ENCODE results near the gene PTTG2. TPM values are rescaled to one million over a fixed set of nuclear protein-coding genes. Genes with fewer than 3 reads are reported as not detected.
"Not testable (repeated sequence)": the region's sequence is repeated elsewhere in the genome, so short reads cannot be mapped to it uniquely, and the experiment has no call there.

Gene PTTG2
- total RNA-seq (2014; rRNA removed; shearing (Covaris generic); ENCODE audit: low replicate concordance), result not detected in 2 replicates

- no peaks in the 10 kb centered on the region for H3K36me3 ChIP-seq
- H3K9me3 ChIP-seq, result no peaks in the 10 kb centered on the region
- no peak for DNase-seq
- H3K27me3 ChIP-seq, result no peaks in the 10 kb centered on the region
- H3K4me3 ChIP-seq, result no peak within 1 kb of the TSS
Measured at GRCh38 chr4:37960098-37960497, at the start of gene PTTG2. TSS of gene PTTG2 (plus strand) at chr4:37960398. CDS start at chr4:37960435, 37 bp downstream.

- H3K36me3 ChIP-seq, result no peaks in the 10 kb centered on the region
- DNase-seq, result no peak
- H3K4me3 ChIP-seq, result no peak overlapping the region
- H3K27me3 ChIP-seq, result no peaks in the 10 kb centered on the region
- H3K9me3 ChIP-seq, result no peaks in the 10 kb centered on the region
Measured at GRCh38 chr4:37914539-37914938, 45.7 kb upstream of the PTTG2 start.

DNA sequence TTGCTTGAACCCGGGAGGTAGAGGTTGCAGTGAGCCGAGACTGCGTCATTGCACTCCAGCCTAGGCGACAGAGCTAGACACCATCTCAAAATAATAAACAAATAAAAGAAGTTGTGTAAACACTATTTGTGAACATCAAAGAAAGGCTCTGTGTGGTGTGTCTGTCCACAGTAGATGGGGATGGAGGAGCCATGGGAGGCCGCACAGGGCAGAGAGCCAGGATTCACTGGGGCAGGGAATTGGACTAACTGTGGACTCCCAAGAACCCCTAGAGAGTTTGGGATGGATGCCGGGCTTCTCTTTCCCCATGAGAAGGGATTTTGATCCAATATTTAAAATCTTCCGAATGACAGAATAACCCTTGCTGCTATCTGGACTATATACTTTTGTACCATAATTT, 42.8 kb upstream of the PTTG2 start:
- H3K4me3 ChIP-seq, result no peak overlapping the region
- H3K27me3 ChIP-seq, result no peaks in the 10 kb centered on the region
- H3K9me3 ChIP-seq, result no peaks in the 10 kb centered on the region
- no peaks in the 10 kb centered on the region for H3K36me3 ChIP-seq
- no peak for DNase-seq

- no peaks in the 10 kb centered on the region for H3K27me3 ChIP-seq
- H3K9me3 ChIP-seq, result no peaks in the 10 kb centered on the region
- H3K4me3 ChIP-seq, result no peak overlapping the region
- no peak for DNase-seq
- H3K36me3 ChIP-seq, result no peaks in the 10 kb centered on the region
Measured at GRCh38 chr4:37918653-37919052, 41.5 kb upstream of the PTTG2 start.

DNA sequence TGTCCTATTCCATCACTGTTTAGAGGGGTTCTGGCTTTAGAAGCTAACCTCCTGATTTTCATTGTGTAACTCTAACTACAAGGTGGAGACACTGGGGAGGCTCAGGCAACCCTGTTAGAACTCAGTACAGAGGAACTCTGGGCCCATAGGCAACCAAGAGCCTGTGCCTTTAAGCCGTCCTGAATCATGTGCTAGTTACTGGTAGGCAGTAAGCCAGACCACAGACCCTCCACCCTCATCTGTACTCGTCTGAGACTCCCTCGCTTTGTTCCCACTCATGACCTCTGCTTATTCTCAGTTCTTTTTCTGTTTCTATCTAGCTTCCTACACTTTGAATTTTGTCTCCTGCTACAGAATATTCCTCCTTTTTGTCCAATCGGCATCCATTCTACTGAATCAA, 37.9 kb upstream of the PTTG2 start:
- no peak overlapping the region for H3K4me3 ChIP-seq

DNA sequence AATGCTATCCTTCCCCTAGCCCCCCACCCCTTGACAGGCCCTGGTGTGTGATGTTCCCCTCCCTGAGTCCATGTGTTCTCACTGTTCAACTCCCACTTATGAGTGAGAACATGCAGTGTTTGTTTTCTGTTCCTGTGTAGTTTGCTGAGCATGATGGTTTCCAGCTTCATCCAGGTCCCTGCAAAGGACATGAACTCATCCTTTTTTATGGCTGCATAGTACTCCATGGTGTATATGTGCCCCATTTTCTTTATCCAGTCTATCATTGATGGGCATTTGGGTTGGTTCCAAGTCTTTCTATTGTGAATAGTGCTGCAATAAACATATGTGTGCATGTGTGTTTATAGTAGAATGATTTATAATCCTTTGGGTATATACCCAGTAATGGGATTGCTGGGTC, 37.1 kb upstream of the PTTG2 start:
- not testable (repeated sequence) for H3K36me3 ChIP-seq, H3K27me3 ChIP-seq, H3K9me3 ChIP-seq, H3K4me3 ChIP-seq, DNase-seq

More for the DNA sequence above, 37.9 kb upstream of the PTTG2 start:
- no peak for DNase-seq
- H3K27me3 ChIP-seq, result no peaks in the 10 kb centered on the region
- H3K36me3 ChIP-seq, result no peaks in the 10 kb centered on the region
- no peaks in the 10 kb centered on the region for H3K9me3 ChIP-seq

DNA sequence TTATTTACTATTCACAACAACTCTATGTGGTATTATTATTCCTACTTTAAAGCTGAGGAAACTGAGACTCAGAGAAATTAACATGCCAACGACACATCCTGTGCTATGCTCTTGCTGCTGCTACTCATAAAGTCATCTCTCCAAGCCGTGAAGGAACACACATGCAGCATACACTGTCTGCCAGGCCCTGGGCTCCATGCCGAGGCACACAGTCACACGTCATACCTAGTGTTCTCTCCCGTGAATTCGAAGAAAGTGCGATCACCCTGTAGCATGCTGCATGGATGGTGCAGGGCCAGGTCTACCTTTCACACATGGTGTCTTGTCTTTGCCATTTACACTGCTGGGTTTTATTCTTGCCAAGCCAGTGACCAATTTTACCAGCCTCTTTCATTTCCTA, 35.3 kb upstream of the PTTG2 start:
- Histone ChIP-seq H3K9me3 (no peaks in the 10 kb centered on the region), H3K27me3 (no peaks in the 10 kb centered on the region), H3K4me3 (no peak overlapping the region), H3K36me3 (no peaks in the 10 kb centered on the region)
- no peak for DNase-seq

- Histone ChIP-seq H3K9me3 (no peaks in the 10 kb centered on the region), H3K4me3 (no peak overlapping the region), H3K27me3 (no peaks in the 10 kb centered on the region), H3K36me3 (no peaks in the 10 kb centered on the region)
- DNase-seq, result no peak
Measured at GRCh38 chr4:37927434-37927833, 32.8 kb upstream of the PTTG2 start.

DNA sequence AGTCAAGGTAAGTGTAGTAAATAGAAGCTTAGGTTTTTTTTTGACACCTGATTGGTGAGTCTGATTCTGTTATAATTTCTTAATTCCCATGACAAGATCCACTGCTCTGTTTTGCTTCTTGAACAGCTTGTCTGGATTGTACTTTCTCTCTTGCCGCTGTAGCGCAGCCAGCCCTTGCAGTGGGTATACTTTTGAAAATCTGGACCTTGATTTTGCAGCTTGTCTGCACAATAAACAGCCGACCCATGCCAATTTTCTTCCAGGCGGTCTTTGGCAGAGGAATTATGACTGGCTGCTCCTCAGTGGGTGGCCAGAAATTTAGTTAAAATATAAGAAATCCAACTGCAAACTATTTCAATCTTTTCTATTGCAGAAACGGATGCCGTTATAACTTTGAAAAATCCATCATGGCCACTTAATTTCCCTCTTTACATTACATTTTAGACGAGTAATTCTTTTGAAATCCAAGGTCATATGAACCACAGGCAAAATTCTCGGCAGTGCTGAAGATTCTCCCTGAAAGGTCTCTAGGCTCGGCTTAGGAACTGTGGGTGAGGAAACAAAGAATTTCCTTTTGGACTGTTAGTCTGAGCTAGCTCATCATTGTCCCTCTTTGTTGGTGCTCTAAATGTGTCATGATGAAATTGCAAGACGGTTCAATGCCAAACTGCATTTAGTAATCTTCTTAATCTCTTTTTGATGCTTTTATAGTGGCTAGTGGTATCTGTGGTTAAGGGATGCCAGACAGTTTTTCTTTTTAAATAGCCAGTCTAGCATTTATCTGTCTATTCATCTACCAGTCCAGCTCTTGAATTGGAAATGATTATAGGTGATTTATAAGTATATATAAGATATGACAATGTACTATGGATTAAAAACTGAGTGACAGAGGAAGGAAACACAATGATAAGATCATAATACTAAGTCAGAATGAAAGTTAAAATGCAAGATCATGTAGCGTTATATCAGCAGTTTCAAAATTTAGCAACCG, 31.5 kb upstream of the PTTG2 start:
- peak; percentile 28 for DNase-seq
- H3K27me3 ChIP-seq, result no peaks in the 10 kb centered on the region
- H3K4me3 ChIP-seq, result no peak overlapping the region

DNA sequence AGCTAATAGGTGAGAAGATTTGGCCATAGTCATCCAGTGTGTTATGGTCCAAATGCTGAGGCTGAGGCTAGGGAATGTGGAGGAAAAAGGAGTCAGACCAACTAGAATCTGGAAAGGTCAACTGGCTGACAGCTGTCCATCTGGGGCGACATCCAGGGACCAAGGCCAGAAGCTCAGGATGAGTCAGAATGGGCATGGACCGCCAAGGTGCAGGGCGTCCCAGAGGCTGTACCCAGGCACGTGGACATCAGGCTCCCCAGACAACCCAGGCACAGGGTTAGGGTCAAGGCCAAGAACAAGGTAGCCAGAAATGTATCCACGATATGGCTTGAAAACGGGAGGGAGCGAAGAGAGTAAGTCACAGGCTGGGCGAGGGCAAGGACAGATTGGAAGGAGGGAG, 26.1 kb upstream of the PTTG2 start:
- no peak overlapping the region for H3K4me3 ChIP-seq
- no peak for DNase-seq
- H3K9me3 ChIP-seq, result no peaks in the 10 kb centered on the region
- H3K36me3 ChIP-seq, result no peaks in the 10 kb centered on the region
- H3K27me3 ChIP-seq, result no peaks in the 10 kb centered on the region

More for the DNA sequence above, 31.5 kb upstream of the PTTG2 start:
- Histone ChIP-seq H3K36me3 (no peaks in the 10 kb centered on the region), H3K9me3 (no peaks in the 10 kb centered on the region)

DNA sequence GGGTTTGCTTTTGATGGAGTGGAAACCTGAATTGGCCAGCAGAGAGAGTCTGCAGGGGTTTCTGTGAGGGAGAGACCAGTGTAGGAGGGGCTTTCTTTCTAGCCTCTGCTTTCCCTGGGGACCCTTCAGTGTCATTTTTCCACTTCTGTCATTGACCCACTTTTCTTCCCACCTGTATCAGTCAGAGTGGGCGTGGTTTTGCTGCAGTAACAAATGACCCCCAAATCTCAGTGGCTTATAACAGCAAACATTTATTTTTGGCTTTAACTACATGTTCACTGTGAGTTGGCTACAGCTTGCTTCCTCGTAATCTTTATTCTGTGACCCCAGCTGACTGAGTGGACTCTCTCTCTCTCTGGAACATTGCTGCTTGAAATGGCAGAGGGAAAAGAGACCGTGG, 25.6 kb upstream of the PTTG2 start:
- no peaks in the 10 kb centered on the region for H3K36me3 ChIP-seq
- H3K9me3 ChIP-seq, result no peaks in the 10 kb centered on the region
- no peaks in the 10 kb centered on the region for H3K27me3 ChIP-seq
- no peak overlapping the region for H3K4me3 ChIP-seq
- DNase-seq, result no peak

GRCh38 chr4:37935026-37935425, 25.2 kb upstream of the PTTG2 start:
- no peaks in the 10 kb centered on the region for H3K9me3 ChIP-seq
- DNase-seq, result no peak
- no peak overlapping the region for H3K4me3 ChIP-seq
- H3K27me3 ChIP-seq, result no peaks in the 10 kb centered on the region
- no peaks in the 10 kb centered on the region for H3K36me3 ChIP-seq

- no peak for DNase-seq
- Histone ChIP-seq H3K4me3 (no peak overlapping the region), H3K36me3 (no peaks in the 10 kb centered on the region), H3K27me3 (no peaks in the 10 kb centered on the region), H3K9me3 (no peaks in the 10 kb centered on the region)
Measured at GRCh38 chr4:37936889-37937498, 23.2 kb upstream of the PTTG2 start.

GRCh38 chr4:37938208-37938607, 22.0 kb upstream of the PTTG2 start:
- DNase-seq, result no peak
- H3K36me3 ChIP-seq, result no peaks in the 10 kb centered on the region
- H3K4me3 ChIP-seq, result no peak overlapping the region
- H3K27me3 ChIP-seq, result no peaks in the 10 kb centered on the region
- no peaks in the 10 kb centered on the region for H3K9me3 ChIP-seq

DNA sequence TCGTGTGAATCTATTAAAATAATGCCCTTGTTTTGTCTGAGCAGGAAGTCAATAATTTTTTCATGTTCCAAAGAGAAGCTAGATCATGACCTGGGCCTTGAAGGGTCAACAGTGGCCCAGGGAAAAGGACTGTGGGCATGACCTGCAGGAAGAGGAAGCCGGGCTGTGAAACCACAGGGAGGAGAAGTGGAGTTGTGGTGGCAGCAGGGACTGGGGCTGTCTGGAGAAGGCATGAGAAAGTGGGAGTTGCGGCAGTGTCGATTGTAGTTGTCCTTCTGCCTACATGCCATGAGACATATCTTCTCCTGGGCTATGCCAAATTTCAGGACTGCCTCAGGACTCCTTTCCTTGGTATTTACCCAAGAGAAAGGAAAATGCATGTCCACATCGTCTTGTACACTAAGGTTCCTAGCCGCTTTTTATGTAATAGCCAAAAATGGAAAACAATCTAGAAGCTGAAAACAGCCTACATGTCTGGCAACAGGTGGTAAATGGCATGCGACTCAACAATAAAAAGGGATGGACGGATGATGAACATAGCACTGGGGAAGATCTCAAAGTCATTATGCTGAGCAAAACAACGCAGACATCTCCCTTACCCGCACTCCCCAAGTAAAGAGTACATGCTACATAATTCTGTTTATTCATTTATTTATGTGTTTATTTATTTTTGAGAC, 13.6 kb upstream of the PTTG2 start:
- Histone ChIP-seq H3K4me3 (no peak overlapping the region), H3K27me3 (no peaks in the 10 kb centered on the region), H3K9me3 (no peaks in the 10 kb centered on the region), H3K36me3 (no peaks in the 10 kb centered on the region)
- no peak for DNase-seq

GRCh38 chr4:37948542-37948941, 11.7 kb upstream of the PTTG2 start:
- DNase-seq, result no peak
- H3K27me3 ChIP-seq, result no peaks in the 10 kb centered on the region

More at GRCh38 chr4:37948542-37948941, 11.7 kb upstream of the PTTG2 start:
- Histone ChIP-seq H3K36me3 (no peaks in the 10 kb centered on the region), H3K9me3 (no peaks in the 10 kb centered on the region), H3K4me3 (no peak overlapping the region)

Data from MG63 (cell line).